H1 (cell line): ENCODE measurements around the gene DENND1A. TPM values are rescaled to one million over a fixed set of nuclear protein-coding genes. Genes with fewer than 3 reads are reported as not detected.
A peak's percentile ranks its signal among the peaks of the same experiment; 100 is the strongest.

Source experiments
- CTCF ChIA-PET: fragments of 300-600 bp; sonication (Branson Sonifier 250); formaldehyde crosslinking; loops from one replicate; lab custom pipeline; 2021; ENCODE audit not compliant: partially characterized antibody; lab: Charles Lee
- POLR2A ChIA-PET: fragments of 300-600 bp; sonication (Branson Sonifier 250); formaldehyde crosslinking; loops from one replicate; lab custom pipeline; 2021; ENCODE audit warnings: inconsistent platforms; ENCODE audit not compliant: partially characterized antibody; lab: Charles Lee
- DNase-seq, 2 experiments: peaks; one replicate each; pipeline versions ENCODE4 v3.0.0 to v3.0.0-alpha.2; 2010 to 2022; ENCODE audit warnings: low spot score in 2 of 2, low read depth in 1 of 2, mixed read lengths in 1 of 2
- FAIRE-seq: peaks from 2 replicates; lab custom pipeline; 2011; peaks lifted over from hg19 to GRCh38; lab: Jason Lieb, UNC
- H2AFZ ChIP-seq: 2 replicates; pipeline ENCODE4 v1.8.1; 2012; ENCODE audit warnings: low read length, inconsistent platforms
- H2AK5ac ChIP-seq: 2 replicates; pipeline ENCODE4 v1.6.1; 2013; ENCODE audit warnings: low read depth, low read length
- H2BK120ac ChIP-seq: replicated peaks from 2 replicates; pipeline ENCODE3; 2013; ENCODE audit warnings: low read depth, low read length, inconsistent platforms
- H2BK12ac ChIP-seq: 2 replicates; pipeline ENCODE4 v1.6.1; 2013; ENCODE audit warnings: low read depth, low read length
- H2BK15ac ChIP-seq: 2 replicates; pipeline ENCODE4 v1.6.1; 2013; ENCODE audit warnings: low read length
- H2BK20ac ChIP-seq: 2 replicates; pipeline ENCODE4 v1.6.1; 2013; ENCODE audit warnings: low read length
- H2BK5ac ChIP-seq: 2 replicates; pipeline ENCODE4 v1.6.1; 2013; ENCODE audit warnings: low read depth, low read length
- H3K14ac ChIP-seq: 2 replicates; pipeline ENCODE4 v1.6.1; 2013; ENCODE audit warnings: inconsistent platforms; ENCODE audit not compliant: insufficient read length
- H3K18ac ChIP-seq: 2 replicates; pipeline ENCODE4 v1.6.1; 2013; ENCODE audit warnings: low read length; ENCODE audit errors: extremely low read depth
- H3K23ac ChIP-seq: 2 replicates; pipeline ENCODE4 v1.6.1; 2013; ENCODE audit warnings: inconsistent platforms; ENCODE audit not compliant: insufficient read length
- H3K23me2 ChIP-seq: 2 replicates; pipeline ENCODE4 v1.6.1; 2013; ENCODE audit warnings: low read depth, low read length
- H3K27ac ChIP-seq: 2 replicates; pipeline ENCODE4 v1.6.1; 2011; ENCODE audit warnings: low read depth, low read length, inconsistent platforms
- H3K27me3 ChIP-seq, 4 experiments: replicated peaks in 1 of 4; 1 replicate in 1 of 4; 2 replicates in 3 of 4; pipeline versions ENCODE4 v1.6.1 to v1.8.1; 2011 to 2013; ENCODE audit warnings: low read length in 3 of 4, mild to moderate bottlenecking in 3 of 4, inconsistent platforms in 2 of 4, mixed read lengths in 2 of 4, moderate library complexity in 1 of 4; ENCODE audit not compliant: control insufficient read depth in 3 of 4, insufficient read depth in 3 of 4; ENCODE audit errors: extremely low read depth in 1 of 4
- H3K36me3 ChIP-seq, 4 experiments: 2 replicates each; pipeline versions ENCODE4 v1.6.1 to v1.8.1; 2011 to 2013; ENCODE audit warnings: mild to moderate bottlenecking in 4 of 4, low read length in 3 of 4, moderate library complexity in 2 of 4, control low read depth in 1 of 4, inconsistent platforms in 1 of 4; ENCODE audit not compliant: insufficient read depth in 4 of 4, control insufficient read depth in 2 of 4
- H3K4ac ChIP-seq: replicated peaks from 2 replicates; pipeline ENCODE3; 2013; ENCODE audit warnings: low read length, low read depth, mixed read lengths, inconsistent platforms; ENCODE audit not compliant: insufficient read length
- H3K4me1 ChIP-seq, 4 experiments: replicated peaks in 1 of 4; 1 replicate in 1 of 4; 2 replicates in 3 of 4; pipeline versions ENCODE4 v1.6.1 to v1.8.1; 2011 to 2013; ENCODE audit warnings: low read length in 3 of 4, inconsistent platforms in 2 of 4, mixed read lengths in 1 of 4; ENCODE audit not compliant: insufficient read depth in 4 of 4, control insufficient read depth in 3 of 4
- H3K4me2 ChIP-seq, 2 experiments: 2 replicates each; pipeline versions ENCODE4 v1.6.1 to v1.8.1; 2011 to 2013; ENCODE audit warnings: low read depth in 2 of 2, low read length in 2 of 2, control low read depth in 1 of 2, inconsistent platforms in 1 of 2, mild to moderate bottlenecking in 1 of 2; ENCODE audit not compliant: insufficient read depth in 1 of 2
- H3K4me3 ChIP-seq, 4 experiments: fragments of 200-600, 300-600 bp in 1 of 4; sonication (generic), shearing (Covaris generic), sonication (Bioruptor Twin) in 1 of 4; 2 replicates each; pipeline versions ENCODE4 v1.5.1 to v1.8.1; 2011 to 2016; ENCODE audit warnings: low read length in 4 of 4, low read depth in 3 of 4, control low read depth in 2 of 4, inconsistent platforms in 2 of 4, mild to moderate bottlenecking in 2 of 4, mixed read lengths in 1 of 4, moderate library complexity in 1 of 4; ENCODE audit not compliant: insufficient read depth in 2 of 4; ENCODE audit errors: extremely low read depth in 1 of 4
- H3K56ac ChIP-seq: replicated peaks from 2 replicates; pipeline ENCODE3; 2013; ENCODE audit warnings: low read depth, mild to moderate bottlenecking, mixed read lengths, low read length, inconsistent platforms; ENCODE audit not compliant: insufficient read length
- H3K79me1 ChIP-seq: 2 replicates; pipeline ENCODE4 v1.6.1; 2013; ENCODE audit warnings: low read depth, low read length, control low read depth
- H3K79me2 ChIP-seq, 2 experiments: 2 replicates each; pipeline versions ENCODE4 v1.6.1 to v1.8.1; 2012 to 2013; ENCODE audit warnings: low read length in 2 of 2, mild to moderate bottlenecking in 2 of 2, inconsistent platforms in 1 of 2; ENCODE audit not compliant: insufficient read depth in 2 of 2, control insufficient read depth in 1 of 2
- H3K9ac ChIP-seq, 4 experiments: replicated peaks in 1 of 4; 1 replicate in 1 of 4; 2 replicates in 3 of 4; pipeline versions ENCODE4 v1.6.1 to v1.8.1; 2011 to 2013; ENCODE audit warnings: low read depth in 3 of 4, low read length in 3 of 4, control low read depth in 2 of 4, mild to moderate bottlenecking in 2 of 4, moderate library complexity in 2 of 4, inconsistent platforms in 1 of 4; ENCODE audit errors: extremely low read depth in 1 of 4
- H3K9me3 ChIP-seq, 2 experiments: 2 replicates each; pipeline versions ENCODE4 v1.6.1 to v1.8.1; 2012 to 2013; ENCODE audit warnings: mild to moderate bottlenecking in 2 of 2, moderate library complexity in 2 of 2, control low read depth in 1 of 2, inconsistent platforms in 1 of 2, low read depth in 1 of 2, low read length in 1 of 2, mixed read lengths in 1 of 2; ENCODE audit not compliant: insufficient read depth in 2 of 2
- H4K20me1 ChIP-seq, 2 experiments: replicated peaks in 1 of 2; 2 replicates each; pipeline versions ENCODE3 to v1.8.1; 2011 to 2013; ENCODE audit warnings: inconsistent platforms in 2 of 2, low read length in 2 of 2, mild to moderate bottlenecking in 1 of 2; ENCODE audit not compliant: insufficient read depth in 2 of 2, control insufficient read depth in 1 of 2
- H4K5ac ChIP-seq: 2 replicates; pipeline ENCODE4 v1.6.1; 2013; ENCODE audit warnings: low read length, low read depth, mixed read lengths, inconsistent platforms; ENCODE audit not compliant: insufficient read length
- H4K8ac ChIP-seq: 2 replicates; pipeline ENCODE4 v1.8.0; 2013; ENCODE audit warnings: mild to moderate bottlenecking, moderate library complexity, low read length, inconsistent platforms; ENCODE audit not compliant: insufficient read depth; ENCODE audit errors: extremely low read depth
- H4K91ac ChIP-seq: replicated peaks from 2 replicates; pipeline ENCODE3; 2013; ENCODE audit warnings: low read length, mixed read lengths, inconsistent platforms; ENCODE audit not compliant: insufficient read length
- ASH2L ChIP-seq: fragments of 200-600, 300-600 bp; sonication (generic); IDR thresholded peaks from one replicate; pipeline ENCODE4 v1.7.1; 2017; ENCODE audit warnings: low read length
- CTCF ChIP-seq, 3 experiments: IDR thresholded peaks; 1 replicate in 2 of 3; 2 replicates in 1 of 3; pipeline versions ENCODE4 v1.5.1 to v1.6.1; 2011; ENCODE audit warnings: low read length in 3 of 3, mild to moderate bottlenecking in 3 of 3, inconsistent platforms in 2 of 3, low read depth in 1 of 3, moderate library complexity in 1 of 3; ENCODE audit not compliant: insufficient read depth in 1 of 3; ENCODE audit errors: control extremely low read depth in 1 of 3
- E2F6 ChIP-seq: IDR thresholded peaks from 2 replicates; pipeline ENCODE4 v1.6.1; 2012; ENCODE audit warnings: inconsistent platforms
- GABPA ChIP-seq: IDR thresholded peaks from 2 replicates; pipeline ENCODE4 v1.6.1; 2011; ENCODE audit warnings: mild to moderate bottlenecking, low read length, moderate library complexity, borderline replicate concordance; ENCODE audit not compliant: insufficient read depth
- RAD21 ChIP-seq, 2 experiments: IDR thresholded peaks in 1 of 2; conservative IDR thresholded peaks in 1 of 2; 2 replicates each; pipeline ENCODE4 v1.6.1; 2011; ENCODE audit warnings: low read depth in 2 of 2, low read length in 2 of 2, improper control_type of control experiment in 1 of 2, inconsistent platforms in 1 of 2, mild to moderate bottlenecking in 1 of 2, moderate library complexity in 1 of 2
- SIRT6 ChIP-seq: IDR thresholded peaks from one replicate; pipeline ENCODE4 v1.7.1; 2012; ENCODE audit warnings: low read length, inconsistent platforms
- SP2 ChIP-seq: IDR thresholded peaks from 2 replicates; pipeline ENCODE4 v1.6.1; 2012; ENCODE audit warnings: mild to moderate bottlenecking, low read length, inconsistent platforms
- TEAD4 ChIP-seq: IDR thresholded peaks from 2 replicates; pipeline ENCODE4 v1.6.1; 2012; ENCODE audit warnings: low read depth, low read length, inconsistent platforms, mixed read lengths
- WGBS, 2 experiments: shearing (Covaris generic) in 1 of 2; methylation state at CpG; one replicate each; pipeline versions ENCODE4 v1.1.6 to v1.1.7; 2013 to 2015; ENCODE audit warnings: low lambda C conversion rate in 2 of 2, mixed read lengths in 2 of 2, inconsistent platforms in 1 of 2, low coverage in 1 of 2, missing lambda C conversion rate in 1 of 2; ENCODE audit not compliant: insufficient replicate concordance in 2 of 2, insufficient coverage in 1 of 2, insufficient read length in 1 of 2; ENCODE audit errors: extremely low coverage in 1 of 2, missing lambda C conversion rate in 1 of 2; 5-methylcytosine and 5-hydroxymethylcytosine counted together
- polyA plus RNA-seq, 7 experiments: library from polyadenylated mRNA; depleted of rRNA in 3 of 7; stranded (reverse) in 5 of 7; unstranded in 2 of 7; fragments of >200 nt in 5 of 7; fragments of 200-250 nt in 2 of 7; gene quantifications; 1 replicate in 5 of 7; 2 replicates in 1 of 7; 4 replicates in 1 of 7; pipeline versions ENCODE4 v1.2.1 to v1.2.3, GENCODE V29; 2011 to 2013; ENCODE audit warnings: missing spikeins in 2 of 7, mixed read lengths in 2 of 7
- total RNA-seq: library from RNA; stranded (reverse); fragmentation: NEBNext Ultra II Directional; extraction: Animal tissue kit (Norgen Biotek cat#: 25700); gene quantifications from 2 replicates; pipeline ENCODE4 v1.2.1, GENCODE V29; 2021

The DENND1A gene
- total and polyA plus RNA-seq, 2 of the 8 experiments (the other 6 are each of a cell fraction or from before 2014, with no cell fraction given) = 24.1 to 26.4 TPM

GRCh38 chr9:123377211-123377971, 552.5 kb downstream of the DENND1A start:
- no peak overlapping the region for H3K18ac ChIP-seq
- H3K79me2 ChIP-seq = no peaks in the 10 kb centered on the region
- no peak overlapping the region for H3K4me3 ChIP-seq
- no peaks in the 10 kb centered on the region for H3K9me3 ChIP-seq
- CTCF ChIA-PET = interaction anchor here (0.7 to 29.0 kb wide), 4 partner anchors 9 to 263 kb away, joined by 3 to 668 read pairs (median 16); partner anchors contain the start of gene CRB2
- no peak overlapping the region for H2BK12ac ChIP-seq
- no peak overlapping the region for H3K56ac ChIP-seq
- DNase-seq = no peak
- no peak overlapping the region for H2BK15ac ChIP-seq
- no peak overlapping the region for H3K4me2 ChIP-seq
- H2BK5ac ChIP-seq = no peak overlapping the region
- 87% methylated on average over 21 of the region's 21 CpGs; no CpG with 5 or more reads in 1 of the 2 experiments for WGBS, 2 experiments
- peaks cover 0 to 15% (median 8%) of the 10 kb centered on the region in 4 experiments; a peak in 6 of 7 replicates for H3K4me1 ChIP-seq
- H2AFZ ChIP-seq = no peak overlapping the region
- no peaks in the 10 kb centered on the region for H3K79me1 ChIP-seq
- POLR2A ChIA-PET = interaction anchor here (3.9 kb wide), 1 partner anchor 17 kb away, joined by 19 read pairs; no protein-coding TSS in a partner anchor
- no peak overlapping the region for H2BK120ac ChIP-seq
- no peak overlapping the region for H3K4ac ChIP-seq
- peaks cover 0 to 24% (median 14%) of the 10 kb centered on the region in 4 experiments; a peak in 5 of 7 replicates for H3K27me3 ChIP-seq
- H4K5ac ChIP-seq = no peak overlapping the region
- H3K9ac ChIP-seq = no peak overlapping the region
- H4K20me1 ChIP-seq = peaks cover 8% of the 10 kb centered on the region in 2 experiments
- no peak for TF ChIP-seq GABPA
- TF ChIP-seq ASH2L = no peak
- no peak for TF ChIP-seq SP2
- no peak for TF ChIP-seq TEAD4
- TF ChIP-seq RAD21 (IDR thresholded peaks at IDR 0.05 in 1 of 2, conservative IDR thresholded peaks at IDR 0.05 in 1 of 2; ENCODE audit: low read depth in 2 of 2, low read length in 2 of 2) = no peak
- TF ChIP-seq SIRT6 = no peak
- TF ChIP-seq E2F6 = no peak
- no peak for TF ChIP-seq CTCF (IDR thresholded peaks at IDR 0.05; ENCODE audit: control extremely low read depth in 1 of 3, insufficient read depth in 1 of 3, low read depth in 1 of 3, low read length in 3 of 3)
- TF ChIP-seq, all 59 proteins: peak for 0
- H3K23ac ChIP-seq = no peak overlapping the region
- H4K8ac ChIP-seq = peak overlapping the region; percentile 57; the same call in 1 of the 2 replicates
- H3K14ac ChIP-seq = no peak overlapping the region
- H3K27ac ChIP-seq = no peak overlapping the region
- H2BK20ac ChIP-seq = no peak overlapping the region
- FAIRE-seq = no peak
- H3K23me2 ChIP-seq = 0 out of 2 replicates have a peak, but pooled peaks cover 3% of the 10 kb centered on the region
- no peak overlapping the region for H4K91ac ChIP-seq
- no peaks in the 10 kb centered on the region; a peak in 4 of 8 replicates for H3K36me3 ChIP-seq
- 0 out of 2 replicates have a peak overlapping the region, but pooled peaks have one; percentile 39 for H2AK5ac ChIP-seq
